ENCODE measurements around the gene SH3BGRL. TPM values are rescaled to one million over a fixed set of nuclear protein-coding genes. Genes with fewer than 3 reads are reported as not detected.
"Not testable (repeated sequence)": the region's sequence is repeated elsewhere in the genome, so short reads cannot be mapped to it uniquely, and the experiment has no call there.

SH3BGRL gene
- total and polyA plus RNA-seq, 12 donors = 59.5 to 201 (median 135) TPM

GRCh38 chrX:81308086-81308829 is 106.4 kb downstream of the SH3BGRL start:
- no peak for TF ChIP-seq POLR2A (IDR thresholded peaks at IDR 0.05)
- no peak for TF ChIP-seq CTCF (IDR thresholded peaks at IDR 0.05)
- no peaks in the 10 kb centered on the region for H3K4me1 ChIP-seq (replicated peaks in 1 of 2)
- intact Hi-C loops (cut with DNase I) = no loop called here
- no peaks in the 10 kb centered on the region for H3K36me3 ChIP-seq (replicated peaks in 1 of 2)
- H3K27ac ChIP-seq = no peak overlapping the region
- no peak overlapping the region for H3K4me3 ChIP-seq
- DNase-seq = no peak
- no peaks in the 10 kb centered on the region for H3K9me3 ChIP-seq (replicated peaks in 1 of 3)
- H3K27me3 ChIP-seq = no peaks in the 10 kb centered on the region
- WGBS, 4 donors = 81 to 95% (median 87%) methylated on average over 3 to 7 of the region's 7 CpGs

- H3K9me3 ChIP-seq (replicated peaks in 1 of 3) = no peaks in the 10 kb centered on the region
- WGBS, 4 donors = 68 to 93% (median 84%) methylated on average over 3 to 5 of the region's 5 CpGs
Measured at GRCh38 chrX:81316163-81316562, 114.3 kb downstream of the SH3BGRL start.

GRCh38 chrX:81331653-81332052 is 129.8 kb downstream of the SH3BGRL start:
- H3K9me3 ChIP-seq (replicated peaks in 1 of 3); intact Hi-C loops (cut with DNase I): not testable (repeated sequence)
- 55 to 88% (median 77%) methylated on average over 1 of the region's 1 CpG for whole genome bisulfite sequencing, 4 donors

More at GRCh38 chrX:81316163-81316562, 114.3 kb downstream of the SH3BGRL start:
- H3K4me1 ChIP-seq (replicated peaks in 1 of 2) = no peaks in the 10 kb centered on the region
- no peak overlapping the region for H3K4me3 ChIP-seq
- intact Hi-C loops (cut with DNase I) = no loop called here
- no peak for DNase-seq
- no peaks in the 10 kb centered on the region for H3K27me3 ChIP-seq
- H3K36me3 ChIP-seq (replicated peaks in 1 of 2) = no peaks in the 10 kb centered on the region
- TF ChIP-seq POLR2A (IDR thresholded peaks at IDR 0.05) (no peak), CTCF (IDR thresholded peaks at IDR 0.05) (no peak)
- no peak overlapping the region for H3K27ac ChIP-seq

DNA sequence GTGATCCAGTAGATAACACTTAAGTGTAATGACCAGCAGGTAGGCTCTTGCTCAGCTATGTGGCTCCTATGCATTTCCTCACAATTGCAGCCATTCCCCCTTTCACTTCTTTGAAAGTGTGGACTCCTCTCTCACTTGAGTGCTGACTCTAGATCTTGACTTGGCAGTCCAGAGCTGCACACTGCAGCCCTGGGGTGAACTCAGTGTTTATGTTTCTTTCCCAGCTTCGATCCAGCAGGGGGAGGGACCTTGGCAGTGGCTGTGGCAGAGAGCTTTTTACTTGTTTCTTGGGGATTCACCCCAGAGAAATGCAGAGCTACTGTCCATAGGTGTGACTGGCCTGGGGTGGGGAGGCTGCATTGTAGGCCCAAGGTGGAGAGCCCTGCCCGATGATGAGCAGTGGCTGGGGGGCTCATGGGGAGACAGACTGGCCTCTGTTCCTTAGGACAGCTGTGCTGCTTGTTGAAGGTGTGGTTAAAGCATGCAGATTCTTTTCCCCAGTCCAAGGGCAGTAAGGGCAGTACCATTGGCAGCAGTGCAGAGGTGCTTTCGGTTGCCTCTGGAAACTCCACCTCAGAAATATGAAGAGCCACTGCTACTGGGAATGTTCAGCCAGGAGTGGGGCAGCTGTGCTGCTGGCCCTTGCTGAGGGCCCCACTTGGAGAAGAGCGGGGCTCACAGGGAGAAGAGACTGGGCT is 134.7 kb downstream of the SH3BGRL start:
- Histone ChIP-seq H3K9me3 (replicated peaks in 1 of 3) (no peaks in the 10 kb centered on the region), H3K27me3 (no peaks in the 10 kb centered on the region), H3K4me1 (replicated peaks in 1 of 2) (no peaks in the 10 kb centered on the region), H3K36me3 (replicated peaks in 1 of 2) (no peaks in the 10 kb centered on the region), H3K4me3 (no peak overlapping the region), H3K27ac (no peak overlapping the region)
- TF ChIP-seq CTCF (IDR thresholded peaks at IDR 0.05) (no peak), POLR2A (IDR thresholded peaks at IDR 0.05) (no peak)
- intact Hi-C loops (cut with DNase I) = no loop called here
- 66 to 80% (median 75%) methylated on average over 2 to 4 of the region's 4 CpGs for WGBS, 4 donors
- no peak for DNase-seq

More at GRCh38 chrX:81331653-81332052, 129.8 kb downstream of the SH3BGRL start:
- not testable (repeated sequence) for H3K27me3 ChIP-seq; H3K36me3 ChIP-seq (replicated peaks in 1 of 2); H3K4me1 ChIP-seq (replicated peaks in 1 of 2); DNase-seq; H3K27ac ChIP-seq; H3K4me3 ChIP-seq

Measured in adrenal gland (tissue), 12 donors.